Liver (tissue), 9 donors: ENCODE measurements around the gene PPIL4. TPM values are rescaled to one million over a fixed set of nuclear protein-coding genes. Genes with fewer than 3 reads are reported as not detected.

Experiments
- DNase-seq: peaks from one replicate; pipeline ENCODE4 v3.0.0-alpha.2; 2017; ENCODE audit warnings: low spot score
- H3K27ac ChIP-seq, 2 donors: one replicate each; pipeline ENCODE4 v1.7.0; 2013; ENCODE audit warnings: inconsistent platforms in 2 of 2, low read length in 2 of 2, control low read depth in 1 of 2, low read depth in 1 of 2, mild to moderate bottlenecking in 1 of 2
- H3K27me3 ChIP-seq, 4 donors: one replicate each; pipeline versions ENCODE4 v1.6.1 to v1.7.0; 2013; ENCODE audit warnings: low read length in 3 of 4, inconsistent platforms in 1 of 4, mild to moderate bottlenecking in 1 of 4, moderate library complexity in 1 of 4; ENCODE audit not compliant: control insufficient read depth in 4 of 4, insufficient read depth in 4 of 4
- H3K36me3 ChIP-seq, 4 donors: one replicate each; pipeline versions ENCODE4 v1.6.1 to v1.7.0; 2013; ENCODE audit warnings: low read length in 3 of 4, mild to moderate bottlenecking in 3 of 4, low read depth in 1 of 4, moderate library complexity in 1 of 4; ENCODE audit not compliant: control insufficient read depth in 4 of 4, insufficient read depth in 3 of 4
- H3K4me1 ChIP-seq, 4 donors: one replicate each; pipeline versions ENCODE4 v1.6.1 to v1.7.0; 2013; ENCODE audit warnings: low read length in 3 of 4, mild to moderate bottlenecking in 3 of 4, moderate library complexity in 1 of 4; ENCODE audit not compliant: control insufficient read depth in 4 of 4, insufficient read depth in 4 of 4
- H3K4me3 ChIP-seq, 3 donors: one replicate each; pipeline versions ENCODE4 v1.6.1 to v1.7.0; 2013; ENCODE audit warnings: low read length in 3 of 3, control low read depth in 1 of 3, low read depth in 1 of 3, mild to moderate bottlenecking in 1 of 3
- H3K9ac ChIP-seq, 2 donors: one replicate each; pipeline ENCODE4 v1.7.0; 2013; ENCODE audit warnings: low read length in 2 of 2, mild to moderate bottlenecking in 2 of 2, moderate library complexity in 2 of 2, control low read depth in 1 of 2, low read depth in 1 of 2
- H3K9me3 ChIP-seq, 4 donors: one replicate each; pipeline versions ENCODE4 v1.6.1 to v1.7.0; 2013; ENCODE audit warnings: low read length in 3 of 4; ENCODE audit not compliant: control insufficient read depth in 4 of 4
- EGR1 ChIP-seq, 2 donors: IDR thresholded peaks; 2 replicates each; pipeline ENCODE4 v1.6.1; 2016 to 2018; ENCODE audit warnings: antibody characterized with exemption in 2 of 2, low read depth in 2 of 2
- FOXA1 ChIP-seq: IDR thresholded peaks from 2 replicates; pipeline ENCODE4 v1.6.1; 2016; ENCODE audit warnings: antibody characterized with exemption
- GABPA ChIP-seq, 2 donors: IDR thresholded peaks in 1 of 2; conservative IDR thresholded peaks in 1 of 2; 2 replicates each; pipeline ENCODE4 v1.6.1; 2016; ENCODE audit warnings: antibody characterized with exemption in 2 of 2, mild to moderate bottlenecking in 1 of 2, moderate library complexity in 1 of 2
- HNF4A ChIP-seq, 2 donors: conservative IDR thresholded peaks; 2 replicates each; pipeline ENCODE4 v1.6.1; 2016; ENCODE audit warnings: antibody characterized with exemption in 2 of 2, mild to moderate bottlenecking in 2 of 2
- HNF4G ChIP-seq: IDR thresholded peaks from 2 replicates; pipeline ENCODE4 v1.6.1; 2016; ENCODE audit warnings: antibody characterized with exemption
- JUND ChIP-seq, 2 donors: IDR thresholded peaks; 2 replicates each; pipeline ENCODE4 v1.6.1; 2016; ENCODE audit warnings: antibody characterized with exemption in 2 of 2
- NR2F2 ChIP-seq: IDR thresholded peaks from 2 replicates; pipeline ENCODE4 v1.6.1; 2016; ENCODE audit warnings: antibody characterized with exemption
- RAD21 ChIP-seq, 2 donors: IDR thresholded peaks; 2 replicates each; pipeline ENCODE4 v1.6.1; 2016; ENCODE audit warnings: antibody characterized with exemption in 2 of 2, mild to moderate bottlenecking in 2 of 2
- RXRA ChIP-seq, 2 donors: IDR thresholded peaks; 2 replicates each; pipeline ENCODE4 v1.6.1; 2017 to 2018; ENCODE audit warnings: antibody characterized with exemption in 2 of 2, mild to moderate bottlenecking in 1 of 2
- SP1 ChIP-seq: IDR thresholded peaks from 2 replicates; pipeline ENCODE4 v1.6.1; 2018; ENCODE audit warnings: antibody characterized with exemption, mild to moderate bottlenecking
- TAF1 ChIP-seq: conservative IDR thresholded peaks from 2 replicates; pipeline ENCODE4 v1.6.1; 2016; ENCODE audit warnings: antibody characterized with exemption, mild to moderate bottlenecking
- YY1 ChIP-seq: IDR thresholded peaks from 2 replicates; pipeline ENCODE4 v1.6.1; 2016; ENCODE audit warnings: antibody characterized with exemption, mild to moderate bottlenecking
- WGBS: extraction: QIAGEN DNeasy Blood & Tissue Kit; methylation state at CpG from one replicate; pipeline ENCODE4 v1.1.7; 2013; 5-methylcytosine and 5-hydroxymethylcytosine counted together
- polyA plus RNA-seq, 2 donors: library from polyadenylated mRNA; stranded (reverse) in 1 of 2; unstranded in 1 of 2; fragments of 200-250 nt in 1 of 2; fragments of >200 nt in 1 of 2; fragmentation: Nextera tagmentation in 1 of 2; extraction: Ambion mirVana in 1 of 2; gene quantifications; one replicate each; pipeline versions ENCODE4 v1.2.1 to v1.2.3, GENCODE V29; 2013 to 2015
- total RNA-seq, 2 donors: library from RNA; depleted of rRNA; stranded (reverse); fragments of >200 nt; gene quantifications; one replicate each; pipeline ENCODE4 v1.2.3, GENCODE V29; 2014
- TF ChIP-seq, protein P1 (sequence below): IDR thresholded peaks from 2 replicates; pipeline ENCODE4 v1.6.1; 2016; ENCODE audit warnings: antibody characterized with exemption
- TF ChIP-seq, protein P2 (sequence below): IDR thresholded peaks from 2 replicates; pipeline ENCODE4 v1.6.1; 2016; ENCODE audit warnings: antibody characterized with exemption
- TF ChIP-seq, protein P3 (sequence below): fragments of 150-350 bp; IDR thresholded peaks from 2 replicates; pipeline ENCODE4 v1.5.1; 2017; ENCODE audit warnings: improper control_type of control experiment, low read depth, low read length; ENCODE audit not compliant: missing input control
- TF ChIP-seq, protein P4 (sequence below): IDR thresholded peaks from 2 replicates; pipeline ENCODE4 v1.6.1; 2016; ENCODE audit warnings: antibody characterized with exemption, mild to moderate bottlenecking
- TF ChIP-seq, protein P5 (sequence below): IDR thresholded peaks from 2 replicates; pipeline ENCODE4 v1.6.1; 2016; ENCODE audit warnings: antibody characterized with exemption
- donor health status: healthy.
- donor health status: healthy.
- donor health status: healthy.
- donor health status: healthy.
- donor health status: healthy.

PPIL4 gene
- total and polyA plus RNA-seq, 4 donors, result 6.4 to 13.1 (median 9.6) TPM

DNA sequence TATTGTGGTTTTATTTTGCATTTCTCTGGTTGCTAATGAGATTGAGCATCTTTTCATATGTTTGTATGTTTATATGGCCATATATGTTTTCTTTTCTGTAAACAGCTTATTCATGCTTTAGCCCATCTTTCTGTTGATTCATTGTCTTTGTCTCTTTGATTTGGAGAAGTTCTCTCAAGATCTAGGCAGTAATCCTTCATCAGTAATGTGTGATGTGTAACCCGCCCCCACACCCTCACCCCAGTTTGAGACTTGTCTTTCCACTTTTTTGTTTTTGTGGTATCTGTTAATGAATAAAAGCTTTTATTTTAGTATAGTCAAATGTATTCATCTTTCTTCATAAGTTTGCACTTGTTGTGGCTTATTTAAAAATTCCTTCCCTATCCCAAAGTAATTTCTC, 87.0 kb downstream of the PPIL4 start:
- Histone ChIP-seq H3K27ac (no peak overlapping the region), H3K4me1 (peaks cover 11 to 16% (median 12%) of the 10 kb centered on the region in 4 donors), H3K9ac (no peak overlapping the region), H3K27me3 (no peaks in the 10 kb centered on the region), H3K36me3 (no peaks in the 10 kb centered on the region), H3K4me3 (no peak overlapping the region), H3K9me3 (no peaks in the 10 kb centered on the region)
- 95% methylated on average over 1 of the region's 1 CpG for whole genome bisulfite sequencing
- TF ChIP-seq RAD21 (IDR thresholded peaks at IDR 0.05) (no peak), GABPA (IDR thresholded peaks at IDR 0.05 in 1 of 2, conservative IDR thresholded peaks at IDR 0.05 in 1 of 2) (no peak), FOXA1 (no peak), YY1 (no peak), RXRA (IDR thresholded peaks at IDR 0.05) (no peak), JUND (IDR thresholded peaks at IDR 0.05) (no peak), EGR1 (IDR thresholded peaks at IDR 0.05; ENCODE audit: low read depth in 2 of 2) (no peak), HNF4A (conservative IDR thresholded peaks at IDR 0.05) (no peak), NR2F2 (no peak), HNF4G (no peak), TAF1 (no peak), SP1 (no peak)
- TF ChIP-seq, protein P1, sequence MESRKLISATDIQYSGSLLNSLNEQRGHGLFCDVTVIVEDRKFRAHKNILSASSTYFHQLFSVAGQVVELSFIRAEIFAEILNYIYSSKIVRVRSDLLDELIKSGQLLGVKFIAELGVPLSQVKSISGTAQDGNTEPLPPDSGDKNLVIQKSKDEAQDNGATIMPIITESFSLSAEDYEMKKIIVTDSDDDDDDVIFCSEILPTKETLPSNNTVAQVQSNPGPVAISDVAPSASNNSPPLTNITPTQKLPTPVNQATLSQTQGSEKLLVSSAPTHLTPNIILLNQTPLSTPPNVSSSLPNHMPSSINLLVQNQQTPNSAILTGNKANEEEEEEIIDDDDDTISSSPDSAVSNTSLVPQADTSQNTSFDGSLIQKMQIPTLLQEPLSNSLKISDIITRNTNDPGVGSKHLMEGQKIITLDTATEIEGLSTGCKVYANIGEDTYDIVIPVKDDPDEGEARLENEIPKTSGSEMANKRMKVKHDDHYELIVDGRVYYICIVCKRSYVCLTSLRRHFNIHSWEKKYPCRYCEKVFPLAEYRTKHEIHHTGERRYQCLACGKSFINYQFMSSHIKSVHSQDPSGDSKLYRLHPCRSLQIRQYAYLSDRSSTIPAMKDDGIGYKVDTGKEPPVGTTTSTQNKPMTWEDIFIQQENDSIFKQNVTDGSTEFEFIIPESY, result no peak
- TF ChIP-seq, protein P2, sequence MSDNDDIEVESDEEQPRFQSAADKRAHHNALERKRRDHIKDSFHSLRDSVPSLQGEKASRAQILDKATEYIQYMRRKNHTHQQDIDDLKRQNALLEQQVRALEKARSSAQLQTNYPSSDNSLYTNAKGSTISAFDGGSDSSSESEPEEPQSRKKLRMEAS, result no peak
- TF ChIP-seq, protein P3, sequence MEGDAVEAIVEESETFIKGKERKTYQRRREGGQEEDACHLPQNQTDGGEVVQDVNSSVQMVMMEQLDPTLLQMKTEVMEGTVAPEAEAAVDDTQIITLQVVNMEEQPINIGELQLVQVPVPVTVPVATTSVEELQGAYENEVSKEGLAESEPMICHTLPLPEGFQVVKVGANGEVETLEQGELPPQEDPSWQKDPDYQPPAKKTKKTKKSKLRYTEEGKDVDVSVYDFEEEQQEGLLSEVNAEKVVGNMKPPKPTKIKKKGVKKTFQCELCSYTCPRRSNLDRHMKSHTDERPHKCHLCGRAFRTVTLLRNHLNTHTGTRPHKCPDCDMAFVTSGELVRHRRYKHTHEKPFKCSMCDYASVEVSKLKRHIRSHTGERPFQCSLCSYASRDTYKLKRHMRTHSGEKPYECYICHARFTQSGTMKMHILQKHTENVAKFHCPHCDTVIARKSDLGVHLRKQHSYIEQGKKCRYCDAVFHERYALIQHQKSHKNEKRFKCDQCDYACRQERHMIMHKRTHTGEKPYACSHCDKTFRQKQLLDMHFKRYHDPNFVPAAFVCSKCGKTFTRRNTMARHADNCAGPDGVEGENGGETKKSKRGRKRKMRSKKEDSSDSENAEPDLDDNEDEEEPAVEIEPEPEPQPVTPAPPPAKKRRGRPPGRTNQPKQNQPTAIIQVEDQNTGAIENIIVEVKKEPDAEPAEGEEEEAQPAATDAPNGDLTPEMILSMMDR, result no peak
- TF ChIP-seq, protein P4, sequence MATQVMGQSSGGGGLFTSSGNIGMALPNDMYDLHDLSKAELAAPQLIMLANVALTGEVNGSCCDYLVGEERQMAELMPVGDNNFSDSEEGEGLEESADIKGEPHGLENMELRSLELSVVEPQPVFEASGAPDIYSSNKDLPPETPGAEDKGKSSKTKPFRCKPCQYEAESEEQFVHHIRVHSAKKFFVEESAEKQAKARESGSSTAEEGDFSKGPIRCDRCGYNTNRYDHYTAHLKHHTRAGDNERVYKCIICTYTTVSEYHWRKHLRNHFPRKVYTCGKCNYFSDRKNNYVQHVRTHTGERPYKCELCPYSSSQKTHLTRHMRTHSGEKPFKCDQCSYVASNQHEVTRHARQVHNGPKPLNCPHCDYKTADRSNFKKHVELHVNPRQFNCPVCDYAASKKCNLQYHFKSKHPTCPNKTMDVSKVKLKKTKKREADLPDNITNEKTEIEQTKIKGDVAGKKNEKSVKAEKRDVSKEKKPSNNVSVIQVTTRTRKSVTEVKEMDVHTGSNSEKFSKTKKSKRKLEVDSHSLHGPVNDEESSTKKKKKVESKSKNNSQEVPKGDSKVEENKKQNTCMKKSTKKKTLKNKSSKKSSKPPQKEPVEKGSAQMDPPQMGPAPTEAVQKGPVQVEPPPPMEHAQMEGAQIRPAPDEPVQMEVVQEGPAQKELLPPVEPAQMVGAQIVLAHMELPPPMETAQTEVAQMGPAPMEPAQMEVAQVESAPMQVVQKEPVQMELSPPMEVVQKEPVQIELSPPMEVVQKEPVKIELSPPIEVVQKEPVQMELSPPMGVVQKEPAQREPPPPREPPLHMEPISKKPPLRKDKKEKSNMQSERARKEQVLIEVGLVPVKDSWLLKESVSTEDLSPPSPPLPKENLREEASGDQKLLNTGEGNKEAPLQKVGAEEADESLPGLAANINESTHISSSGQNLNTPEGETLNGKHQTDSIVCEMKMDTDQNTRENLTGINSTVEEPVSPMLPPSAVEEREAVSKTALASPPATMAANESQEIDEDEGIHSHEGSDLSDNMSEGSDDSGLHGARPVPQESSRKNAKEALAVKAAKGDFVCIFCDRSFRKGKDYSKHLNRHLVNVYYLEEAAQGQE, result no peak
- TF ChIP-seq, protein P5, sequence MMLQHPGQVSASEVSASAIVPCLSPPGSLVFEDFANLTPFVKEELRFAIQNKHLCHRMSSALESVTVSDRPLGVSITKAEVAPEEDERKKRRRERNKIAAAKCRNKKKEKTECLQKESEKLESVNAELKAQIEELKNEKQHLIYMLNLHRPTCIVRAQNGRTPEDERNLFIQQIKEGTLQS, result no peak
- DNase-seq, result no peak
